Caco-2 (cell line): Measurements from ENCODE around the gene C1D. TPM values are rescaled to one million over a fixed set of nuclear protein-coding genes. Genes with fewer than 3 reads are reported as not detected.

Source experiments
- BruUV-seq: library from RNA; stranded (reverse); fragments of 400-500 nt; replicated peaks from 2 replicates; lab custom pipeline; 2021; lab: Mats Ljungman, UMichigan
- CTCF ChIA-PET: fragments of 300-600 bp; sonication (Branson Sonifier 250); formaldehyde crosslinking; loops from one replicate; lab custom pipeline; 2022; ENCODE audit warnings: antibody characterized with exemption; lab: Charles Lee
- POLR2A ChIA-PET: fragments of 300-600 bp; sonication (Branson Sonifier 250); formaldehyde crosslinking; loops from one replicate; lab custom pipeline; 2022; ENCODE audit warnings: antibody characterized with exemption; lab: Charles Lee
- DNase-seq, 2 experiments: peaks; one replicate each; pipeline versions ENCODE4 v3.0.0 to v3.0.0-alpha.2; 2020 to 2022
- H3K27me3 ChIP-seq: replicated peaks from 2 replicates; pipeline ENCODE4 v1.6.0; 2011; ENCODE audit warnings: low read length; ENCODE audit not compliant: control insufficient read depth, insufficient read depth
- H3K36me3 ChIP-seq: 2 replicates; pipeline ENCODE4 v1.5.1; 2011; ENCODE audit warnings: low read length; ENCODE audit not compliant: control insufficient read depth, insufficient read depth
- H3K4me1 ChIP-seq: fragments of 250-450 bp; sonication (Bioruptor Pico); 2 replicates; pipeline ENCODE4 v1.5.1; 2020; ENCODE audit warnings: mild to moderate bottlenecking
- H3K4me3 ChIP-seq: 2 replicates; pipeline ENCODE4 v1.5.1; 2011; ENCODE audit warnings: low read depth, mild to moderate bottlenecking, control low read depth, low read length
- H3K9me3 ChIP-seq: fragments of 250-450 bp; sonication (Bioruptor Pico); 2 replicates; pipeline ENCODE4 v1.5.1; 2020; ENCODE audit warnings: mild to moderate bottlenecking, moderate library complexity
- H3K27ac Mint-ChIP-seq: one replicate; pipeline ENCODE4 v1.8.0; 2022; ENCODE audit warnings: mixed read lengths; ENCODE audit not compliant: unreplicated experiment
- H3K27me3 Mint-ChIP-seq: one replicate; pipeline ENCODE4 v1.8.0; 2022; ENCODE audit warnings: mixed read lengths; ENCODE audit not compliant: insufficient read depth, unreplicated experiment
- H3K36me3 Mint-ChIP-seq: one replicate; pipeline ENCODE4 v1.8.0; 2022; ENCODE audit warnings: mild to moderate bottlenecking, mixed read lengths; ENCODE audit not compliant: insufficient read depth, unreplicated experiment
- H3K4me1 Mint-ChIP-seq: one replicate; pipeline ENCODE4 v1.8.0; 2022; ENCODE audit warnings: low read depth, mixed read lengths; ENCODE audit not compliant: unreplicated experiment
- H3K4me3 Mint-ChIP-seq: one replicate; pipeline ENCODE4 v1.8.0; 2022; ENCODE audit warnings: mild to moderate bottlenecking, moderate library complexity, mixed read lengths; ENCODE audit not compliant: unreplicated experiment
- H3K9me3 Mint-ChIP-seq: one replicate; pipeline ENCODE4 v1.8.0; 2022; ENCODE audit warnings: mixed read lengths; ENCODE audit not compliant: unreplicated experiment
- CTCF ChIP-seq, 2 experiments: fragments of 200-600 bp in 1 of 2; IDR thresholded peaks; 1 replicate in 1 of 2; 2 replicates in 1 of 2; pipeline versions ENCODE4 v1.5.1 to v1.8.0; 2011 to 2022; ENCODE audit warnings: antibody characterized with exemption in 1 of 2, control low read depth in 1 of 2, inconsistent platforms in 1 of 2, low read depth in 1 of 2, low read length in 1 of 2, mild to moderate bottlenecking in 1 of 2, moderate library complexity in 1 of 2; ENCODE audit not compliant: insufficient read depth in 1 of 2, severe bottlenecking in 1 of 2, unreplicated experiment in 1 of 2
- intact Hi-C: fragments of 100-400 bp; cut with micrococcal nuclease; formaldehyde crosslinking; loops from one replicate; pipeline ENCODE4 v1.10.0; 2022; ENCODE audit not compliant: unreplicated experiment
- total RNA-seq: library from RNA; stranded (reverse); gene quantifications from 2 replicates; pipeline ENCODE4 v1.2.3, GENCODE V29; 2022

The C1D gene
- total RNA-seq, 1 experiment from 2014 or later: 23.7 TPM

- Histone ChIP-seq H3K4me1 (no peaks in the 10 kb centered on the region), H3K9me3 (0 out of 2 replicates have a peak, but pooled peaks cover 14% of the 10 kb centered on the region), H3K36me3 (no peaks in the 10 kb centered on the region), H3K27me3 (no peaks in the 10 kb centered on the region), H3K4me3 (no peak overlapping the region)
- no peak for TF ChIP-seq CTCF (IDR thresholded peaks at IDR 0.05; ENCODE audit: insufficient read depth in 1 of 2, low read depth in 1 of 2, low read length in 1 of 2, severe bottlenecking in 1 of 2, unreplicated experiment in 1 of 2)
- H3K27ac Mint-ChIP-seq: no peak overlapping the region
- H3K4me1 Mint-ChIP-seq: no peaks in the 10 kb centered on the region
- intact Hi-C loops: no loop called here
- no peak overlapping the region for H3K4me3 Mint-ChIP-seq
- ChIA-PET POLR2A (no interaction called here), CTCF (no interaction called here)
- no peaks in the 10 kb centered on the region for H3K36me3 Mint-ChIP-seq
- H3K27me3 Mint-ChIP-seq: peaks cover 5% of the 10 kb centered on the region
- peaks cover 18% of the 10 kb centered on the region for H3K9me3 Mint-ChIP-seq
- BruUV-seq: no TSS peak
- DNase-seq: no peak
Measured at GRCh38 chr2:68107475-68107874, 44.7 kb upstream of the C1D start.

GRCh38 chr2:68104111-68104835 lies 41.5 kb upstream of the C1D start:
- Histone ChIP-seq H3K4me3 (no peak overlapping the region), H3K4me1 (no peaks in the 10 kb centered on the region), H3K36me3 (no peaks in the 10 kb centered on the region), H3K9me3 (0 out of 2 replicates have a peak, but pooled peaks cover 14% of the 10 kb centered on the region), H3K27me3 (no peaks in the 10 kb centered on the region)
- BruUV-seq: no TSS peak
- intact Hi-C loops: no loop called here
- POLR2A ChIA-PET: no interaction called here
- no peak for TF ChIP-seq CTCF (IDR thresholded peaks at IDR 0.05; ENCODE audit: insufficient read depth in 1 of 2, low read depth in 1 of 2, low read length in 1 of 2, severe bottlenecking in 1 of 2, unreplicated experiment in 1 of 2)
- peaks cover 18% of the 10 kb centered on the region for H3K9me3 Mint-ChIP-seq
- CTCF ChIA-PET: no interaction called here
- H3K4me3 Mint-ChIP-seq: no peak overlapping the region
- no peaks in the 10 kb centered on the region for H3K36me3 Mint-ChIP-seq
- DNase-seq: no peak
- H3K27ac Mint-ChIP-seq: no peak overlapping the region
- H3K4me1 Mint-ChIP-seq: no peaks in the 10 kb centered on the region
- H3K27me3 Mint-ChIP-seq: peaks cover 9% of the 10 kb centered on the region

GRCh38 chr2:68103709-68104055 lies 40.9 kb upstream of the C1D start:
- Mint-ChIP-seq H3K27me3 (peaks cover 13% of the 10 kb centered on the region), H3K27ac (no peak overlapping the region), H3K36me3 (no peaks in the 10 kb centered on the region), H3K4me1 (no peaks in the 10 kb centered on the region), H3K9me3 (peaks cover 18% of the 10 kb centered on the region), H3K4me3 (no peak overlapping the region)
- CTCF ChIA-PET: no interaction called here
- intact Hi-C loops: no loop called here
- Histone ChIP-seq H3K4me3 (no peak overlapping the region), H3K9me3 (0 out of 2 replicates have a peak, but pooled peaks cover 14% of the 10 kb centered on the region), H3K27me3 (no peaks in the 10 kb centered on the region), H3K36me3 (no peaks in the 10 kb centered on the region), H3K4me1 (no peaks in the 10 kb centered on the region)
- no peak for TF ChIP-seq CTCF (IDR thresholded peaks at IDR 0.05; ENCODE audit: insufficient read depth in 1 of 2, low read depth in 1 of 2, low read length in 1 of 2, severe bottlenecking in 1 of 2, unreplicated experiment in 1 of 2)
- BruUV-seq: no TSS peak
- no peak for DNase-seq
- POLR2A ChIA-PET: no interaction called here
